ENCODE measurements around the gene PTAFR. TPM values are rescaled to one million over a fixed set of nuclear protein-coding genes. Genes with fewer than 3 reads are reported as not detected.

Gene PTAFR
- total and polyA plus RNA-seq, 2 of the 8 experiments (the other 6 are each of a cell fraction or from before 2014, with no cell fraction given), result 1.2 to 4.9 TPM

- TF ChIP-seq NANOG (IDR thresholded peaks at IDR 0.05; ENCODE audit: insufficient read depth, low read depth, low read length, poor library complexity, severe bottlenecking) (no peak), NRF1 (IDR thresholded peaks at IDR 0.05; ENCODE audit: low read depth, low read length) (no peak), HDAC2 (IDR thresholded peaks at IDR 0.05; ENCODE audit: borderline replicate concordance in 1 of 2, low read depth in 2 of 2, low read length in 2 of 2) (no peak), JUN (IDR thresholded peaks at IDR 0.05; ENCODE audit: low read depth, low read length) (no peak), EP300 (IDR thresholded peaks at IDR 0.05; ENCODE audit: borderline replicate concordance in 1 of 2, low read depth in 2 of 2, low read length in 2 of 2) (no peak), RBBP5 (IDR thresholded peaks at IDR 0.05; ENCODE audit: borderline replicate concordance, low read depth, low read length) (no peak), RXRA (IDR thresholded peaks at IDR 0.05; ENCODE audit: insufficient read depth, low read depth, low read length) (no peak), RAD21 (IDR thresholded peaks at IDR 0.05 in 1 of 2, conservative IDR thresholded peaks at IDR 0.05 in 1 of 2; ENCODE audit: low read depth in 2 of 2, low read length in 2 of 2) (no peak), CBX8 (IDR thresholded peaks at IDR 0.05; ENCODE audit: borderline replicate concordance, low read depth, low read length) (no peak)
These were observed 57.7 kb downstream of the PTAFR start (continued) for GRCh38 chr1:28118640-28119307.
